Tibial nerve (tissue), 4 donors: ENCODE data around the gene XPNPEP2.

Experiments used
- EP300 ChIP-seq, 2 donors: sonication (generic); formaldehyde crosslinking; IDR thresholded peaks; one replicate each; pipeline ENCODE4 v1.6.1; 2017; ENCODE audit warnings: antibody characterized with exemption in 2 of 2, mild to moderate bottlenecking in 1 of 2
- POLR2A ChIP-seq, 2 donors: fragments of 450-650 bp; IDR thresholded peaks; one replicate each; pipeline ENCODE4 v1.6.1; 2017; ENCODE audit warnings: antibody characterized with exemption in 2 of 2, mild to moderate bottlenecking in 2 of 2, moderate library complexity in 2 of 2
- TF ChIP-seq, protein P1 (sequence below), 5 experiments: fragments of 200-600 bp in 3 of 5; fragments of 450-650 bp in 2 of 5; sonication (generic) in 3 of 5; IDR thresholded peaks; one replicate each; pipeline ENCODE4 v1.5.1; 2016 to 2019; ENCODE audit warnings: antibody characterized with exemption in 5 of 5, mild to moderate bottlenecking in 3 of 5, moderate library complexity in 2 of 5

DNA sequence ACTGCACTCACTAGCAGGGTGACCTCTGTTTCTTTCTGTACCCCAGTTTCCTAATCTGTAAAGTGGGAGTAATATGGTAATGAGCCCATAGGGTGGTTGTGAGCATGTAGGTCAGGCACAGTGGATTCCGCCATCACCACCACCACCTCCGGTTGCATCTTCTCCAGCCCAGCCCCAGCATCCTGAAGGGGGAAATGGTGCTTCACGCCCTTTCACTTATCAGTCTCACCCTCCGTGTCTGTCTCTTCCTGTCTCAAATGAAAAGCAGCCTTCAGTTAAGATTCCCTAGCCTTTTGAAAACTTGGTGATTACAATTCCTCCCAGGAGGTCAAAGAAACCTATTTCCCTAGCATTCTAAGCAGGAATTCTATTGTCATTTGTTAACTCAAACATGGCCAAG, 16.9 kb upstream of the XPNPEP2 start:
- TF ChIP-seq, protein P1, sequence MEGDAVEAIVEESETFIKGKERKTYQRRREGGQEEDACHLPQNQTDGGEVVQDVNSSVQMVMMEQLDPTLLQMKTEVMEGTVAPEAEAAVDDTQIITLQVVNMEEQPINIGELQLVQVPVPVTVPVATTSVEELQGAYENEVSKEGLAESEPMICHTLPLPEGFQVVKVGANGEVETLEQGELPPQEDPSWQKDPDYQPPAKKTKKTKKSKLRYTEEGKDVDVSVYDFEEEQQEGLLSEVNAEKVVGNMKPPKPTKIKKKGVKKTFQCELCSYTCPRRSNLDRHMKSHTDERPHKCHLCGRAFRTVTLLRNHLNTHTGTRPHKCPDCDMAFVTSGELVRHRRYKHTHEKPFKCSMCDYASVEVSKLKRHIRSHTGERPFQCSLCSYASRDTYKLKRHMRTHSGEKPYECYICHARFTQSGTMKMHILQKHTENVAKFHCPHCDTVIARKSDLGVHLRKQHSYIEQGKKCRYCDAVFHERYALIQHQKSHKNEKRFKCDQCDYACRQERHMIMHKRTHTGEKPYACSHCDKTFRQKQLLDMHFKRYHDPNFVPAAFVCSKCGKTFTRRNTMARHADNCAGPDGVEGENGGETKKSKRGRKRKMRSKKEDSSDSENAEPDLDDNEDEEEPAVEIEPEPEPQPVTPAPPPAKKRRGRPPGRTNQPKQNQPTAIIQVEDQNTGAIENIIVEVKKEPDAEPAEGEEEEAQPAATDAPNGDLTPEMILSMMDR (IDR thresholded peaks at IDR 0.05) = no peak
- no peak for TF ChIP-seq POLR2A (IDR thresholded peaks at IDR 0.05)
- TF ChIP-seq EP300 (IDR thresholded peaks at IDR 0.05) = no peak
